Measurements from ENCODE around the gene PPP2R5A.

Gene PPP2R5A

GRCh38 chr1:212242288-212242984 lies 42.8 kb upstream of the PPP2R5A start:
- no peak overlapping the region for H3K4me3 ChIP-seq (ENCODE audit: control insufficient read depth in 1 of 7, extremely low read depth in 1 of 7, insufficient read depth in 4 of 7, low read depth in 2 of 7, low read length in 6 of 7)
- H3K27me3 ChIP-seq (replicated peaks in 2 of 5; ENCODE audit: control insufficient read depth in 4 of 5, insufficient read depth in 5 of 5, low read length in 4 of 5), result no peaks in the 10 kb centered on the region
- DNase-seq, result no peak
- ChIA-PET POLR2A (no interaction called here), CTCF (no interaction called here)
- H3K36me3 ChIP-seq (ENCODE audit: control insufficient read depth in 4 of 4, insufficient read depth in 4 of 4, low read length in 3 of 4), result no peaks in the 10 kb centered on the region
- peaks cover 5 to 10% (median 7%) of the 10 kb centered on the region in 4 experiments for H3K4me1 ChIP-seq (ENCODE audit: control extremely low read depth in 1 of 4, control insufficient read depth in 4 of 4, insufficient read depth in 4 of 4, low read length in 3 of 4)
- 90% methylated on average over 10 of the region's 11 CpGs for WGBS (ENCODE audit: insufficient coverage)
- peak overlapping the region in 1 of 2 experiments; percentile 74 for H3K27ac ChIP-seq (ENCODE audit: insufficient read depth in 1 of 2, low read depth in 1 of 2, low read length in 2 of 2, poor library complexity in 1 of 2, severe bottlenecking in 2 of 2)
- no peaks in the 10 kb centered on the region for H3K9me3 ChIP-seq (ENCODE audit: control extremely low read depth in 1 of 5, control insufficient read depth in 4 of 5, insufficient read depth in 2 of 5, low read depth in 1 of 5, low read length in 4 of 5)

GRCh38 chr1:212242985-212243308 lies 42.3 kb upstream of the PPP2R5A start:
- peak overlapping the region in 1 of 2 experiments; percentile 74 for H3K27ac ChIP-seq (ENCODE audit: insufficient read depth in 1 of 2, low read depth in 1 of 2, low read length in 2 of 2, poor library complexity in 1 of 2, severe bottlenecking in 2 of 2)
- no peak for DNase-seq

DNA sequence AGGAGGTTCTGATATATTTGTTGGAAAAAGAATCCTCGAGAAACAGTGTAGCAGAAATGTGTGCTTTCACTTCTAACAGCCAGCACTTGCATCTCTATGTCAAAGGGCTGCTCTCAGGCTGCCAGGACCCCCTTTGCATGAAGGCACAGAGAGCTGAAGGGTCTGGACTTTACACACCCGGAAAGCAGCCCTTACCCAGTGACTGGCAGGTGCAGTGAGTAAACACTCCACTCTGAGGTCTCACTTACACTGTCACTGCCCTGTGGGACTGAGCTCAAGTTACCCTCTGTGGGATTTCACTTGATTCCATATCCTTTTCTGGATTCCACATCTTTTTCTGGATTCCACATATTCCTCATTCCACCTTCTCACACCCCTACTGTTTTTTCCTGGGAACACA lies 40.8 kb upstream of the PPP2R5A start:
- no peak for DNase-seq
- Histone ChIP-seq H3K27me3 (replicated peaks in 2 of 5; ENCODE audit: control insufficient read depth in 4 of 5, insufficient read depth in 5 of 5, low read length in 4 of 5) (no peaks in the 10 kb centered on the region), H3K4me3 (ENCODE audit: control insufficient read depth in 1 of 7, extremely low read depth in 1 of 7, insufficient read depth in 4 of 7, low read depth in 2 of 7, low read length in 6 of 7) (no peak overlapping the region), H3K4me1 (ENCODE audit: control extremely low read depth in 1 of 4, control insufficient read depth in 4 of 4, insufficient read depth in 4 of 4, low read length in 3 of 4) (peaks cover 5 to 8% (median 6%) of the 10 kb centered on the region in 4 experiments), H3K9me3 (ENCODE audit: control extremely low read depth in 1 of 5, control insufficient read depth in 4 of 5, insufficient read depth in 2 of 5, low read depth in 1 of 5, low read length in 4 of 5) (no peaks in the 10 kb centered on the region), H3K36me3 (ENCODE audit: control insufficient read depth in 4 of 4, insufficient read depth in 4 of 4, low read length in 3 of 4) (no peaks in the 10 kb centered on the region), H3K27ac (ENCODE audit: insufficient read depth in 1 of 2, low read depth in 1 of 2, low read length in 2 of 2, poor library complexity in 1 of 2, severe bottlenecking in 2 of 2) (no peak overlapping the region)
- 100% methylated on average over 1 of the region's 2 CpGs for WGBS (ENCODE audit: insufficient coverage)
- ChIA-PET POLR2A (no interaction called here), CTCF (no interaction called here)

More at GRCh38 chr1:212242985-212243308, 42.3 kb upstream of the PPP2R5A start:
- Histone ChIP-seq H3K9me3 (ENCODE audit: control extremely low read depth in 1 of 5, control insufficient read depth in 4 of 5, insufficient read depth in 2 of 5, low read depth in 1 of 5, low read length in 4 of 5) (no peaks in the 10 kb centered on the region), H3K4me1 (ENCODE audit: control extremely low read depth in 1 of 4, control insufficient read depth in 4 of 4, insufficient read depth in 4 of 4, low read length in 3 of 4) (peaks cover 5 to 11% (median 7%) of the 10 kb centered on the region in 4 experiments), H3K36me3 (ENCODE audit: control insufficient read depth in 4 of 4, insufficient read depth in 4 of 4, low read length in 3 of 4) (no peaks in the 10 kb centered on the region), H3K4me3 (ENCODE audit: control insufficient read depth in 1 of 7, extremely low read depth in 1 of 7, insufficient read depth in 4 of 7, low read depth in 2 of 7, low read length in 6 of 7) (no peak overlapping the region), H3K27me3 (replicated peaks in 2 of 5; ENCODE audit: control insufficient read depth in 4 of 5, insufficient read depth in 5 of 5, low read length in 4 of 5) (no peaks in the 10 kb centered on the region)
- ChIA-PET CTCF (no interaction called here), POLR2A (interaction anchor here (0.7 kb wide), 1 partner anchor 13 kb away, joined by 3 read pairs; no protein-coding TSS in a partner anchor)
- WGBS (ENCODE audit: insufficient coverage), result 100% methylated on average over 1 of the region's 1 CpG

- H3K4me3 ChIP-seq (ENCODE audit: control insufficient read depth in 1 of 7, extremely low read depth in 1 of 7, insufficient read depth in 4 of 7, low read depth in 2 of 7, low read length in 6 of 7), result no peak overlapping the region
- no peaks in the 10 kb centered on the region for H3K36me3 ChIP-seq (ENCODE audit: control insufficient read depth in 4 of 4, insufficient read depth in 4 of 4, low read length in 3 of 4)
- WGBS (ENCODE audit: insufficient coverage), result 100% methylated on average over 1 of the region's 8 CpGs
- ChIA-PET CTCF (interaction anchor here (0.9 kb wide), 1 partner anchor 24 kb away, joined by 3 read pairs; no protein-coding TSS in a partner anchor), POLR2A (no interaction called here)
- H3K9me3 ChIP-seq (ENCODE audit: control extremely low read depth in 1 of 5, control insufficient read depth in 4 of 5, insufficient read depth in 2 of 5, low read depth in 1 of 5, low read length in 4 of 5), result no peaks in the 10 kb centered on the region
- peaks cover 5 to 8% (median 5%) of the 10 kb centered on the region in 4 experiments for H3K4me1 ChIP-seq (ENCODE audit: control extremely low read depth in 1 of 4, control insufficient read depth in 4 of 4, insufficient read depth in 4 of 4, low read length in 3 of 4)
- H3K27me3 ChIP-seq (replicated peaks in 2 of 5; ENCODE audit: control insufficient read depth in 4 of 5, insufficient read depth in 5 of 5, low read length in 4 of 5), result no peaks in the 10 kb centered on the region
- H3K27ac ChIP-seq (ENCODE audit: insufficient read depth in 1 of 2, low read depth in 1 of 2, low read length in 2 of 2, poor library complexity in 1 of 2, severe bottlenecking in 2 of 2), result no peak overlapping the region
- no peak for DNase-seq
These were observed 38.0 kb upstream of the PPP2R5A start for GRCh38 chr1:212247179-212247721.

DNA sequence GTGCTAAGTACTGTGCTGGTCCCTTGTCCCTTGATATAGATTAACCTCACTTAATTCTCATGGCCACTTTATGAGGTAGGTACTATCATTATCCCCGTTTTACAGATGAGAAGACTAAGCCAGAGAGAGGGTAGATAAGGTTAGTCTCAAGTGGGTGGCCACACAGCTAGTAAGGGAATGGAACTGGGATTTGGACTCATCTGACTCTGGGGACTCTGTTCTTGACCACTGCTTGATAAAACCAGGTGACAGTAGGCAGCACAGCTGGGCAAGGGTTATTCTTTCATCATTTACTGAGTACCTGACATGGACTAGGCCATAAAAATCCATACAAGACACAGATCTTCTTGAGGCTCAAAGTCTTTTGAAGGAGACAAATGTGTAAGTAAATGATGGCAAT lies 37.2 kb upstream of the PPP2R5A start:
- H3K9me3 ChIP-seq (ENCODE audit: control extremely low read depth in 1 of 5, control insufficient read depth in 4 of 5, insufficient read depth in 2 of 5, low read depth in 1 of 5, low read length in 4 of 5), result no peaks in the 10 kb centered on the region
- no peaks in the 10 kb centered on the region for H3K27me3 ChIP-seq (replicated peaks in 2 of 5; ENCODE audit: control insufficient read depth in 4 of 5, insufficient read depth in 5 of 5, low read length in 4 of 5)
- ChIA-PET CTCF (interaction anchor here (0.9 kb wide), 1 partner anchor 23 kb away, joined by 3 read pairs; no protein-coding TSS in a partner anchor), POLR2A (no interaction called here)
- WGBS (ENCODE audit: insufficient coverage), result 100% methylated on average over 1 of the region's 1 CpG
- H3K4me3 ChIP-seq (ENCODE audit: control insufficient read depth in 1 of 7, extremely low read depth in 1 of 7, insufficient read depth in 4 of 7, low read depth in 2 of 7, low read length in 6 of 7), result no peak overlapping the region
- H3K4me1 ChIP-seq (ENCODE audit: control extremely low read depth in 1 of 4, control insufficient read depth in 4 of 4, insufficient read depth in 4 of 4, low read length in 3 of 4), result peaks cover 5 to 8% (median 5%) of the 10 kb centered on the region in 4 experiments
- no peak overlapping the region for H3K27ac ChIP-seq (ENCODE audit: insufficient read depth in 1 of 2, low read depth in 1 of 2, low read length in 2 of 2, poor library complexity in 1 of 2, severe bottlenecking in 2 of 2)
- no peak for DNase-seq
- no peaks in the 10 kb centered on the region for H3K36me3 ChIP-seq (ENCODE audit: control insufficient read depth in 4 of 4, insufficient read depth in 4 of 4, low read length in 3 of 4)

DNA sequence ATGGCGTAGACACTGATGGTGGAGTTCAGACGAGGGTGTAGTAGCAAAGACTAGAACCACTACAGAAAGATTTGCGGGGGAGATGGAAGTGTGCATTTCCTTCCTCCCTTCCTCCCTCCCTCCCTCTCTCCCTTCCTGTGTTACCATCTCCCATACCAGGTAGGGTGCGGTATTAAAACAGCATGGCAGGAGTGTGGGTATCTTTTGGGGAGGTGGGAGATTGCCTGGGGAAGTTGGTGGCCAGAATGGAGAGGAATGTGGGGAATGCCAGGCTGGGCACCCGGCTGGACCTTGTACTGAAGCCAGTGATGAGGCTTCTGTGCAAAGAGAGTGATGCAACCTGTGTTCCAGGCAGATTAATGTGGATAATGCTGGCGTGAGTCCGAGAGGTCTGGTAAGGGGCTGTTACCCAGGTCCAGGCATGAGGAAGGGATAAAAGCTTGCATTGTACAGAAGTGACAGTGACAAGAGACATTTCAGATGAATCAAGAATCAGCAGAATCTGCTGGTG lies 30.3 kb upstream of the PPP2R5A start:
- no peaks in the 10 kb centered on the region for H3K9me3 ChIP-seq (ENCODE audit: control extremely low read depth in 1 of 5, control insufficient read depth in 4 of 5, insufficient read depth in 2 of 5, low read depth in 1 of 5, low read length in 4 of 5)
- 57% methylated on average over 4 of the region's 7 CpGs for WGBS (ENCODE audit: insufficient coverage)
- peak overlapping the region in 1 of 7 experiments; percentile 23 for H3K4me3 ChIP-seq (ENCODE audit: control insufficient read depth in 1 of 7, extremely low read depth in 1 of 7, insufficient read depth in 4 of 7, low read depth in 2 of 7, low read length in 6 of 7)
- no peak for DNase-seq
- H3K4me1 ChIP-seq (ENCODE audit: control extremely low read depth in 1 of 4, control insufficient read depth in 4 of 4, insufficient read depth in 4 of 4, low read length in 3 of 4), result peaks cover 15 to 35% (median 30%) of the 10 kb centered on the region in 4 experiments
- H3K36me3 ChIP-seq (ENCODE audit: control insufficient read depth in 4 of 4, insufficient read depth in 4 of 4, low read length in 3 of 4), result no peaks in the 10 kb centered on the region
- ChIA-PET POLR2A (no interaction called here), CTCF (no interaction called here)
- no peak overlapping the region for H3K27ac ChIP-seq (ENCODE audit: insufficient read depth in 1 of 2, low read depth in 1 of 2, low read length in 2 of 2, poor library complexity in 1 of 2, severe bottlenecking in 2 of 2)
- H3K27me3 ChIP-seq (replicated peaks in 2 of 5; ENCODE audit: control insufficient read depth in 4 of 5, insufficient read depth in 5 of 5, low read length in 4 of 5), result no peaks in the 10 kb centered on the region

DNA sequence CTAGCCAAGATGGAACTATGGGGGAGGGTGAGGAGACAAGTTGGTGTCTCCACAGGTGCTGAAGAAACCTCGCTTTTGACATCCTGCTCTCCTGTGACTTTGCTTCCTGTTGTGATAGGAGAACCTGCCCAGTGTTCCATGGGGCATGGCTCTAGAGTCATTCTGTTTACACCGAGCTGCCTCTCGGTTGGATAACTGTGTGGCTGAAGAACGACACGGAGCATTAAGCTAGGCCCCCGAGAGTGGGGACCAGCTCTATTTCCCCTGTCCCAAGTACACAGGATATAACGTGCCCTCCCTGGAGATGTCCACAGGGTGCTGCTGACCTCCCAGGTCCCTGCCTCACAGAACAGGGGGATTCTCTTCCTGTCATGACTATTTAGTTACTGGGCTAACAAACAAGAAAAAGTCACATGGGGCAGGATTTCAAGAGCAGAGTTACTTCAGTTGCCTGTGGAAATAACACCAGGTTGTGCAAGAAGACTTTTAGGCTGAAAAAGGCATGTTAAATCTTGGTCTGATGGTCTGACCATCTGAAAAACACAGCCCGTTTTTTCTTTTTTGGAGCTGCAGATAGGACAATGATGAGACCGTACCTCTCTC lies 29.4 kb upstream of the PPP2R5A start:
- WGBS (ENCODE audit: insufficient coverage), result 48% methylated on average over 7 of the region's 9 CpGs
- ChIA-PET POLR2A (interaction anchor here (0.5 kb wide), 1 partner anchor 13 kb away, joined by 3 read pairs; no protein-coding TSS in a partner anchor), CTCF (interaction anchor here (1.1 to 1.9 kb wide), 3 partner anchors 89 to 185 kb away, joined by 3 to 4 read pairs (median 4); no protein-coding TSS in a partner anchor)
- no peaks in the 10 kb centered on the region for H3K27me3 ChIP-seq (replicated peaks in 2 of 5; ENCODE audit: control insufficient read depth in 4 of 5, insufficient read depth in 5 of 5, low read length in 4 of 5)
- H3K4me3 ChIP-seq (ENCODE audit: control insufficient read depth in 1 of 7, extremely low read depth in 1 of 7, insufficient read depth in 4 of 7, low read depth in 2 of 7, low read length in 6 of 7), result peak overlapping the region in 2 of 7 experiments; percentile 24 to 39
- H3K4me1 ChIP-seq (ENCODE audit: control extremely low read depth in 1 of 4, control insufficient read depth in 4 of 4, insufficient read depth in 4 of 4, low read length in 3 of 4), result peaks cover 15 to 35% (median 30%) of the 10 kb centered on the region in 4 experiments
- no peaks in the 10 kb centered on the region for H3K36me3 ChIP-seq (ENCODE audit: control insufficient read depth in 4 of 4, insufficient read depth in 4 of 4, low read length in 3 of 4)
- no peak for DNase-seq
- peak overlapping the region in 1 of 2 experiments; percentile 58 for H3K27ac ChIP-seq (ENCODE audit: insufficient read depth in 1 of 2, low read depth in 1 of 2, low read length in 2 of 2, poor library complexity in 1 of 2, severe bottlenecking in 2 of 2)
- H3K9me3 ChIP-seq (ENCODE audit: control extremely low read depth in 1 of 5, control insufficient read depth in 4 of 5, insufficient read depth in 2 of 5, low read depth in 1 of 5, low read length in 4 of 5), result no peaks in the 10 kb centered on the region
